IPS DF 6.9 (cell line): ENCODE measurements around the gene FOXF1.

Source experiments
- DNase-seq: peaks from one replicate; pipeline ENCODE4 v3.0.0-alpha.2; 2013; ENCODE audit warnings: low read depth, low spot score
- H3K27ac ChIP-seq: one replicate; pipeline ENCODE4 v1.5.1; 2013; ENCODE audit warnings: low read length, control low read depth
- H3K27me3 ChIP-seq: 2 replicates; pipeline ENCODE4 v1.6.1; 2013; ENCODE audit warnings: mild to moderate bottlenecking, low read length; ENCODE audit not compliant: control insufficient read depth, insufficient read depth
- H3K36me3 ChIP-seq: 2 replicates; pipeline ENCODE4 v1.6.1; 2013; ENCODE audit warnings: low read length; ENCODE audit not compliant: control insufficient read depth, insufficient read depth
- H3K4me1 ChIP-seq: 2 replicates; pipeline ENCODE4 v1.6.1; 2013; ENCODE audit warnings: low read length; ENCODE audit not compliant: control insufficient read depth, insufficient read depth
- H3K4me3 ChIP-seq: 2 replicates; pipeline ENCODE4 v1.5.1; 2013; ENCODE audit warnings: mild to moderate bottlenecking, low read length
- H3K9me3 ChIP-seq: 2 replicates; pipeline ENCODE4 v1.6.1; 2013; ENCODE audit warnings: low read length, inconsistent platforms; ENCODE audit not compliant: control insufficient read depth, insufficient read depth
- WGBS: extraction: QIAGEN DNeasy Blood & Tissue Kit; methylation state at CpG from one replicate; pipeline ENCODE4 v1.1.7; 2013; ENCODE audit warnings: mixed read lengths, missing lambda C conversion rate; ENCODE audit not compliant: insufficient read length, insufficient coverage; 5-methylcytosine and 5-hydroxymethylcytosine counted together

FOXF1 gene

DNA sequence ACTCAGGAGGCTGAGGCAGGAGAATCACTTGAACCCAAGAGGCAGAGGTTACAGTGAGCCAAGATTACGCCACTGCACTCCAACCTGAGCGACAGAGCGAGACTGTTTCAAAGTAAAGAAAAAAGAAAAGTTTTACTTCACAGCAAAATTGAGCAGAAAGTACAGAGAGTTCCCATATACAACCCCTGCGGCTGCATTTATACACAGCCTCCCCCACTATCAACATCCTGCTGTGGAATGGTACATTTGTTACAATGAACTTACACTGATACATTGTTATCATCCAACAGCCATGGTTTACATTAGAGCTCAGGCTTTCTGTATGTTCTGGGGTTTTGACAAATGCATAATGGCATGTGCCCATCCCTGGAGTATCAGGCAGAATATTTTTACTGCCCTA lies 47.3 kb downstream of the FOXF1 start:
- no peak overlapping the region for H3K4me3 ChIP-seq
- no peaks in the 10 kb centered on the region for H3K9me3 ChIP-seq
- no peak for DNase-seq
- H3K36me3 ChIP-seq, result no peaks in the 10 kb centered on the region
- H3K27ac ChIP-seq, result no peak overlapping the region
- H3K4me1 ChIP-seq, result no peaks in the 10 kb centered on the region
- WGBS, result no CpG with 5 or more reads among the region's 4 CpGs
- no peaks in the 10 kb centered on the region for H3K27me3 ChIP-seq

DNA sequence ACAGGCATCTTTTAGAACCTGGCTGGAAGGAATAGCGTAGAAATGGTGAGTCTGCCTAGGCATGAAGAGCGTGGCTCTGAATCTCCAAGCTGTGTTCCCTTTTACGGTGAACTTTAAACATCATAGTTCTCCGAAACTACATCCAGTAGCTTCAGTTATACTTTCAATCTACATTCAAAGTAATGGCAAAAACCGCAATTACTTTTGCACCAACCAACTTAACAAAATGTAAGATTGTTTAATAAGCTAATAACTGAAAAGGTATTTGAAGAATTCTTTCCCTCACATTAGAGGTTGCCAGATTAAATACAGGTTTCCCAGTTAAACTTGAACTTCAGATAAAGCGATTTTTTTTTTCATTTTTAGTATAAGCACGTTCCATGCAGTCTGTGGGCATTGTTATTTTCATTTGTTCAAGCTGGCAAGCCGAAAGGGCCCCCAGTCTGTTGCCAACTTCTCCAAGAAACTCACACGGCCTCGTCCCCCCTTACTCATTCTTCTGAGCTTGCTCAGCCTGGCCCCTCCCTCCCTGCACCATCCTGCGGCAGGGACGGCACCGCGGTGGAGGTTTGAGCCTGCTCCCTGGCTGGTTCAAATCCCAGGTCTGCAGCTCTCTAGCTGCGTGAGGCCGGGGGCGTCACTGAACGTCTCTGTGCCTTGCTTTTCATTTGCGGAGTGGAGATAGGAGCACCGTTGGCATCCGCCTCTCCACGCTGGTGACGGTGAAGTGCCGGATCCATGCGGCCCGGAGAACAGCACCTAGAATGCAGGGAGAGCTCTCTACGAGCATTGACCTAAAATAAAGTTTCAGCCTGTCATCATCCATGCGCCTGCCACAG lies 48.2 kb downstream of the FOXF1 start:
- Histone ChIP-seq H3K4me1 (no peaks in the 10 kb centered on the region), H3K27ac (no peak overlapping the region), H3K9me3 (no peaks in the 10 kb centered on the region), H3K4me3 (no peak overlapping the region), H3K27me3 (no peaks in the 10 kb centered on the region), H3K36me3 (no peaks in the 10 kb centered on the region)
- no peak for DNase-seq
- no CpG with 5 or more reads among the region's 28 CpGs for WGBS

DNA sequence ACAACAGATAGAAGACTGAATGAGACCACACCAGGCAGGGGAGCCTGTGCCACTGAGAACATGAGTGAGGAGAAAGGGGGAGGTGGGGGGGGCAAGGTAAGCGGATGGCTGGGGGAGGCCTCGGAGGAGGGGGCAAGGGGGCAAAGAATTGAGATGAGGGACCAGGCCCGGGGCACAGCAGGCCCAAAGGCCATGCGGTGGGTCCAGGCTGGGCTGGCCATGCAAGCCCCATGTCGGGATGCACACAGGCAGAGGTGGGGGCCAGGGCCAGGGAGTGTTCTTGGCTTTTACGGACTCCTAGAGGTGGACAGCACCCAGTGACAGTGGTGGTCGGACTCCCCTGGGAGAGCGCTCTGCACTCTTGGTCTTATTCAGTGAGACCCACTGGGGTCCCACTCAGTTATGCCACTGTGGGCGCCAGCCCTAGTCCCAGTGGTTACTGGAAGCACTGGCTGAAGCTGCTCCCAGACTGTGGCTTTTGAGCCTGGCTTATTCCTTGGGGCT lies 49.5 kb downstream of the FOXF1 start:
- Histone ChIP-seq H3K4me1 (no peaks in the 10 kb centered on the region), H3K27ac (no peak overlapping the region), H3K9me3 (no peaks in the 10 kb centered on the region), H3K4me3 (no peak overlapping the region), H3K36me3 (no peaks in the 10 kb centered on the region), H3K27me3 (peaks cover 10% of the 10 kb centered on the region)
- no peak for DNase-seq
- no CpG with 5 or more reads among the region's 9 CpGs for WGBS

DNA sequence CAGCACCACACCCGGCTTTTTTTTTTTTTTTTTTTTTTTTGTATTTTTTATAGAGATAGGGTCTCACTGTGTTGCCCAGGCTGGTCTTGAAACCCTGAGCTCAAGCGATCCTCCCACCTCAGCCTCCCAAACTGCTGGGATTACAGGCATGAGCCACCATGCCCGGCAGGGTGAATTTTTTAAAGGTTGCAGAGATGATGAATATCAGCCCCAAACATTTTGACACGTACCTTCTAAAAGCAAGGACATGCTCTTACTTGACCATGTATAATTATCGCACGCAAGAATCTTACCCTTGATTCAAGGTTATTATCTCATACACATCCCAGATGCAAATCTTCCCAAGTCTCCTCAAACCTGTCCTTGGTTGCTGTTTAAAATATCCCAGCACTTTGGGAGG lies 52.0 kb downstream of the FOXF1 start:
- peaks cover 26% of the 10 kb centered on the region for H3K27me3 ChIP-seq
- WGBS, result no CpG with 5 or more reads among the region's 6 CpGs

DNA sequence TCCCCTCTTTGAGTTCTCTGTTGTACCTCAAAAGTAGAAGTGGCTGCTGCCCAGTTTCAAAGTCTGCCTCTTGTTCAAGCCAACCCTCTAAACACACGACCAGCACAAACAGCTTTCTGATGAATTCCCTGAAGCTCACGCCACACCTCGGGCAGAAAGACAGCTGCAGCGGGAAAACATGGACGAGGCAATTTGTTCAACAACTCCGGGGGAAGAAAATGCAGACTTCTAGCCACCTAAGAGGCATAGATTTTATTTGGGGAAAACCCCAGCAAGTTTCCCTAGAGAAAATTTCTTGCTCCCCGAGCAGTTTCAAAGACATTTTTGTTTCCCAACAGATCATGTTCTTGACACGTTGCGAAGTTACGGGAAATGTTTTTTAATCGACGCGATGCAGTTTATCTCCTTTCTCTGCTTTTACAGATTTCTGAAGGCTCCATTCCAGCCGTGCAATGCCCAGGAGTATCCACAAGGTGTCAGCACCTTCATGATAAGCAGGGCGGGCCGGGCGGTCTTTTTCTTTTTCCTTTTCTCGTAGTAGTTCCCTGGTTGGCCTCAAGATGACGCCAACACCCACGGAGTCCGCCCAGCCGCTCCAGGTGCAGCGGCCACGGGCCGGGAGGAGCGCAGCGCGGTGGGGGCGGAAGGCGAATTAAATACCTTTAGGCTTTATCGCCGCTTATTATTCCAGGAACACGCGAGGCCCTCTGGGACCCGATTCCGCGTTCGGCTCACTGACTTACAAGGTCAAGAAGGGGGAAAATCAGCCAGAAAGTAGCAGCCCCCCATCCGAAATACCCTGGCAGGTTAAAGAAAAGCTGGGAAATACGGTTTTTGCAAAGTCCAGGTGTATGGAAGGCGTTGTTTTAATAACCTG lies 53.4 kb downstream of the FOXF1 start:
- DNase-seq, result no peak
- Histone ChIP-seq H3K27me3 (peaks cover 37% of the 10 kb centered on the region), H3K36me3 (no peaks in the 10 kb centered on the region), H3K4me1 (peaks cover 4% of the 10 kb centered on the region), H3K27ac (no peak overlapping the region), H3K9me3 (no peaks in the 10 kb centered on the region), H3K4me3 (no peak overlapping the region)
- WGBS, result no CpG with 5 or more reads among the region's 41 CpGs

More for the DNA sequence above, 52.0 kb downstream of the FOXF1 start:
- Histone ChIP-seq H3K4me3 (no peak overlapping the region), H3K4me1 (peaks cover 2% of the 10 kb centered on the region), H3K9me3 (no peaks in the 10 kb centered on the region), H3K27ac (no peak overlapping the region), H3K36me3 (no peaks in the 10 kb centered on the region)
- DNase-seq, result no peak
